ENCODE results near the gene MFN2. TPM values are rescaled to one million over a fixed set of nuclear protein-coding genes. Genes with fewer than 3 reads are reported as not detected.

MFN2 gene
- total RNA-seq, 1 donor from 2014 or later: 75.3 TPM

DNA sequence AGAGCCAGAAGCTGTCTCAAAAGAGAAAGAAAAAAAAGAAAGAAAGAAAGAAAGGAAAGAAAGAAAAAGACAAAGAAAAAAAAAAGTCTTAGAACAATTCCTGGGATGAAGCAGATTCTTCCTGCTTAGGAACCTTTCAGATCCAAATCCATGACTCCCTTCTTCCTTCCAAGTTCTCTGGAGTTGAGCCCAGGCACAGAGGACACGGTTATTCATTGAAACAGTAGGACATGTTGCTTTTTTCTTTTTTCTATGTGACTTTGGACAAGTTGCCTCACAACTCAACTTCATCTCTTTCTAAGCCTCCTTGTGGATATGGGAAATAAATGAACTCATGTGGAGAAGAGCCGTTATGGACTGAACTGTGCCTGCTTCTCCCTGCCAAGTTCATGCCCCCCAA is 68.1 kb downstream of the MFN2 start:
- H3K36me3 ChIP-seq (ENCODE audit: control insufficient read depth, insufficient read depth, low read length): no peaks in the 10 kb centered on the region

GRCh38 chr1:12049616-12050015 is 69.4 kb downstream of the MFN2 start:
- peaks cover 2% of the 10 kb centered on the region for H3K27me3 ChIP-seq (ENCODE audit: control insufficient read depth, insufficient read depth, low read length)
- no peak for DNase-seq (ENCODE audit: low read depth)
- no peaks in the 10 kb centered on the region for H3K36me3 ChIP-seq (ENCODE audit: control insufficient read depth, insufficient read depth, low read length)
- no peak overlapping the region for H3K4me3 ChIP-seq (ENCODE audit: low read depth, low read length)
- no peak for TF ChIP-seq CTCF (IDR thresholded peaks at IDR 0.05; ENCODE audit: insufficient read depth, low read length, severe bottlenecking)
- no peak for FAIRE-seq

More for the DNA sequence above, 68.1 kb downstream of the MFN2 start:
- FAIRE-seq (no peak), DNase-seq (ENCODE audit: low read depth) (no peak)
- TF ChIP-seq CTCF (IDR thresholded peaks at IDR 0.05; ENCODE audit: insufficient read depth, low read length, severe bottlenecking): no peak
- Histone ChIP-seq H3K27me3 (ENCODE audit: control insufficient read depth, insufficient read depth, low read length) (peaks cover 2% of the 10 kb centered on the region), H3K4me3 (ENCODE audit: low read depth, low read length) (no peak overlapping the region)

DNA sequence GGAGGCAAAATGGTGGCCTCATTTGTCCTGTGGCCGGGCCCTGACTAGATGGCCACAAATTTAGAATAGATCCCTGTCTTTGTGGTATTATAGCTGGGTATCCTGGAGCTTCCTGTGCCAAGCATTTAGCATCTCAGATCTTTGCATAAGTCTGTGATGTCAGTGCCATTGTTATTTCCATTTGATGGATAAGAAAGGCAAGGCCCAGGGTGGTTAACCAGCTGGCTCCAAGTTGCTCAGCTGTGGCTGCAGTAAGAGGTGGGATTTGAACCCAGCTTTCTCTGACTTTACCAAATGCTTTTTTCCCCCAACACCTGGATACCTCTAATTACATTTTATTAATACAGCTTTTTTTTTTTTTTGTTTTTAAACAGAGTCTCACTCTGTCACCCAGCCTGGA is 71.1 kb downstream of the MFN2 start:
- peaks cover 2% of the 10 kb centered on the region for H3K27me3 ChIP-seq (ENCODE audit: control insufficient read depth, insufficient read depth, low read length)
- FAIRE-seq (no peak), DNase-seq (ENCODE audit: low read depth) (no peak)

DNA sequence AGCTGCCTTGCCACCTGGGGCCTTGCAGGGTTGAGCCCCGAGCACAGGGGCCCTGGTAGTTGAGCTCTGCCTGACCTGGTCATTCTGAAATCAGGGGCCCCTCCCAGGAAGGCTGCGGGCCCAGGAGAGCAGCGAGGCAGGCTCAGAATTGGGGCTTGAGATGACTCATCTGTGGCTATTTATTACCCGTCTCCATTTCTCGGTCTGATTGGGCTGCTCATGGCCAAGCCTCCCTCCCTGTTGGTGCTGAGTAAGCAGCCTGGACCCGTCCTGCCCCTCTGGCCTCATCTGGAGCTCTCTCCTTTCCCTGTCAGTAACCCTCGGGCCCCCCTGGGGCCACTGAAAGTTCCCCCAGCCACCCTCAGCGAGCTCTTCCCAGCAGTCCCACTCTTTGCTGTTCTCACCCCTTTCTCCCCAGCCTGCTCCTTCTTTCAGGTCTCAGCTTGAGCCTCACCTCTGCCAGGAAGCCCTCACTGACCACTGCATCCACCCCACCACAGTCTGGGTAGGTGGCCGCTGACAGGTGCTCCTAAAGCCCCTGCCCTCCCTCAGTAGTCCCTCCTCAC is 71.8 kb downstream of the MFN2 start:
- FAIRE-seq: no peak
- no peaks in the 10 kb centered on the region for H3K36me3 ChIP-seq (ENCODE audit: control insufficient read depth, insufficient read depth, low read length)
- H3K27me3 ChIP-seq (ENCODE audit: control insufficient read depth, insufficient read depth, low read length): peaks cover 2% of the 10 kb centered on the region
- DNase-seq (ENCODE audit: low read depth): peak; percentile 84
- no peak overlapping the region for H3K4me3 ChIP-seq (ENCODE audit: low read depth, low read length)
- TF ChIP-seq CTCF (IDR thresholded peaks at IDR 0.05; ENCODE audit: insufficient read depth, low read length, severe bottlenecking): no peak

More for the DNA sequence above, 71.1 kb downstream of the MFN2 start:
- Histone ChIP-seq H3K36me3 (ENCODE audit: control insufficient read depth, insufficient read depth, low read length) (no peaks in the 10 kb centered on the region), H3K4me3 (ENCODE audit: low read depth, low read length) (no peak overlapping the region)
- no peak for TF ChIP-seq CTCF (IDR thresholded peaks at IDR 0.05; ENCODE audit: insufficient read depth, low read length, severe bottlenecking)

GRCh38 chr1:12052997-12053686 is 72.9 kb downstream of the MFN2 start:
- Histone ChIP-seq H3K27me3 (ENCODE audit: control insufficient read depth, insufficient read depth, low read length) (no peaks in the 10 kb centered on the region), H3K4me3 (ENCODE audit: low read depth, low read length) (no peak overlapping the region), H3K36me3 (ENCODE audit: control insufficient read depth, insufficient read depth, low read length) (no peaks in the 10 kb centered on the region)
- TF ChIP-seq CTCF (IDR thresholded peaks at IDR 0.05; ENCODE audit: insufficient read depth, low read length, severe bottlenecking): no peak
- FAIRE-seq (no peak), DNase-seq (ENCODE audit: low read depth) (no peak)
